ENCODE results near the gene FGG.
"Not testable (repeated sequence)": the region's sequence is repeated elsewhere in the genome, so short reads cannot be mapped to it uniquely, and the experiment has no call there.

FGG gene

DNA sequence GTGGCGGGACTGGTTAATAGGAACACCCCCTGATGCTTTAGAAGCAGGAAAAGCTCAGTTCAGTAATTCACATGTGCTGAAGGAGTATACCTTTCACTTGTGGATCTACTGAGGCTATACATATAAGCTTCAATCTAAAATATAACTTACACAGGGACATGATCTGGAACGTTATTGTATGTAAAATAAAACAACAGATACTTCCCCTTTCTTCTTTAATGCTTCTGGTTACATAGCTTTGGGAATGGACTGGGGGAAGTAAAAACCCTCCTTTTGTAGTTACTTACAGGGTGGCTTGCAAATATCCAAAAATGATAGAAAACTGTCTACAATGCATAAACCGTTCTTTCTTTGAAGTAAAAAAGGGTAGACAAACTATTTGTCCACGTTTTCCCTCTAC lies 1.9 kb downstream of the FGG start:
- DNase-seq (ENCODE audit: low read depth) = no peak

DNA sequence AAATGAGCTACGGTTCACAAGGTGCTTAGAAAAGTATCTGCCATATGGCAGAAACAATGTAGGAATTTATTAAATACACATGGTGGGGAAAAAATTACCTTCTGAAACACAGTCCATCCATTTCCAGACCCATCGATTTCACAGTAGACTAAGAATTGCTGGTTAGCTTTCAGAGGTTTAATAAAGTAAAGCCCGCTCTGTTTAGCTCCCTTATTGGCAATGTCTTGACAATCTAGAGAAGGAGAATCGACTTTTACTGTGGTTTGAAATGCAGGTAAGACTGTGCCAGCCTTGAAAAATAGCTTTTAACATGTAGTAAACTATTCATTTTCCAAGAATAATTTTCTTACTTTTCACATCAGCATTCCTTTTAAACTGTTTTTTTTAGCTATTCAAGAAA lies 2.9 kb downstream of the FGG start:
- DNase-seq (ENCODE audit: low read depth) = no peak

DNA sequence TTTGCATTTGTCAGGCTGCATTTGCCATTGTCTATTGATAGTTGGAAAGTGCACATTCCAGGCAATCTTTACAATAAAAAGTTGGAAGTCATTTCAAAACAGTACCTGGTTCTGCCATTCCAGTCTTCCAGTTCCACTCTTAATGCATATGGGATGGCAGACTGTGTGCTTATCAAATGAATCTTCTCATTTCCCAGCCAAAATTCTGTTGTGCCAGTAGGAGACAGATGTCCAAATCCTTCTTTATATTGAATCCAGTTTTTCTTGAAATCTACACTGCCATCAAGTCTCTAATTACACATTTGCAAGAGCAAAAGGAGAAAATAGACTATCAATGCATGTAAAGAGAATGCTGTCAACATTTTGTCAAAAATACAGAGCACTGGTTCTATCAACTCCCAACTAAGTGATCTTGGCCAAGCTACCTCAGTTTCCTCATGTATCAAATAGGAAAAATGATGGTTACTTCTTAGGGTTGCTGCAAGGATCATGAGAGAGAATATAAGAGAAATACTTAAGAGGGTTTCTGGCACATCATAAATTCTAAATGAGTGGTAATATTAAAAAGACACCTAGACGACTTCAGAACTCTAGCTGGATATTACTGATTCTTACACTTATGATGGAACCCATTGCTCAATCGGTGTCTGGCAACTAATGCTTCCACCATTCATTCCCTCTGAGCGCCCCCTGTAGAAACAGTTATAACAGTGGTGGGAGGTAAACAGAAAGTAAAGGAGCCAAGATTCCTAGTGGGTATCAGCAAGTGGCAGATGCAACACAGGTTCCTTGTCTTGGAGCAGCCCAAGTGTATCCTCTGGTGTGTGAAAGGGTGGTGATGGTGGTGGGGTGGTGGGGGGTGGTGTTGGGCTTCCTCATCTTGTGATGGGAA lies 3.8 kb downstream of the FGG start:
- DNase-seq (ENCODE audit: low read depth) = no peak

DNA sequence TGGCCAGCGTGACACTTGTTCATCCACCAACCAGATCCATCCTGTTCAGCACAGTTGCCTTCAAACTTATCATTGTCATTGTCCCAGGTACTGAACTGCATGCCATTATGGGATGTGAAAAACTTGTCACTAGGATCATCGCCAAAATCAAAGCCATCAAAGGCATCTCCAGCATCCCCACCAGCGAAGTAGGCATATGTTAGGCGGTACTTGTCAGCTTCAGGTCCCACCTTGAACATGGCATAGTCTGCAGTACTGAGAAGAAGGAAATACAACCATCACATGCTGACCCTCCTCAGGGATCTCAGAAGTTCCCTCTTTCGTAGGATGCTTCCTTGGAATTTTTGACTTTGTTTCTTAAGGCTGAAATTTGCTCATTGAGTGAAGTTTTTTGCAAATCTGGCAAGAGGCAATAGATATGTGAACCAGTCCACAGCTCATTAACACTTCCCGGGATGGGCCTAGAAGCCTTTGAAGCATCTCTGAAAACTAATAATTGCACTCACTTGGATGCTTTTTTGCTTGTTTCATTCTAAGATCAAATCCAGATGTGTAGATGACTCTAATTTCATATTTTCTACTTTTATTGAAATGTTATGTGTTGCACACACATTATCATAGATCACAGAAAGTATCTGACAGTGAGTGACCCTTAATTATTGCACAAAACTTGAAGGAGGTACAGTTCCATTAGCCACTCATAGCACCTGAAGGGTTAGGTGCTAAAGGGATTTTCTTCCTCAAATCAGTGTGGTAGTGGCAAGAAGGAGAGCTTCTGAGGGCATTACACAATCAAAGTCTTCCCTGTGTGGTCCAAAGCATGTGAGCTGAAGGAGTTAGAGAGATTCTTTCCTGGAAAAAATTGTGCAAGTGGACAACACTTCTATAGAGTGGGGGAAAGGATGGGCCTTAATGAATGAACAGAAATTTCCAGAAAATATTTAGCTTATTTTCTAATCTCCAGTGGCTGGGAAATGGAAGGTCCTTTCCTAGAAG lies 5.4 kb downstream of the FGG start:
- DNase-seq (ENCODE audit: low read depth) = no peak

DNA sequence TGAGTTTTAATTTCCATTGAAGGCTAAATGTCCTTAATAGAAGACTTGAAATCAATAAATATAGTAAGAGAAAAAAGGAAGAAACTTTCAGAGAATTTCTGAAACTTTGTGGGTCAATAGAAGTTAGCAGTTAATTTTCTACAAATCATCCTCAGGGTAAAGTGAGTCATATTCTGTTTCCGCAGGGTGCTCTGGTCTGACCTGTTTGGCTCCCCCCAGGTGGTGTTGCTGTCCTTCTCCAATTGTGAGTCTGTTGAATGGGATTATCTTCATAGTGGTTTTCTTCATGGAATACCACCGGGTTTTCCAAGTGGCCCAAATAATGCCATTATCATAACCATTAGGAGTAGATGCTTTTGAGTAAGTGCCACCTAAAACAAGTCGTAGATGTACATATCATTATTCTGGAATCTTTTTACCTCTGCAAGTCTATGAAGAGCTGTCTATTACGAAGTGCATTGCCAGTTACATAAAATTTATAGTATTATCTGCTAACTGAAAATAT lies 7.7 kb downstream of the FGG start:
- DNase-seq (ENCODE audit: low read depth) = no peak

DNA sequence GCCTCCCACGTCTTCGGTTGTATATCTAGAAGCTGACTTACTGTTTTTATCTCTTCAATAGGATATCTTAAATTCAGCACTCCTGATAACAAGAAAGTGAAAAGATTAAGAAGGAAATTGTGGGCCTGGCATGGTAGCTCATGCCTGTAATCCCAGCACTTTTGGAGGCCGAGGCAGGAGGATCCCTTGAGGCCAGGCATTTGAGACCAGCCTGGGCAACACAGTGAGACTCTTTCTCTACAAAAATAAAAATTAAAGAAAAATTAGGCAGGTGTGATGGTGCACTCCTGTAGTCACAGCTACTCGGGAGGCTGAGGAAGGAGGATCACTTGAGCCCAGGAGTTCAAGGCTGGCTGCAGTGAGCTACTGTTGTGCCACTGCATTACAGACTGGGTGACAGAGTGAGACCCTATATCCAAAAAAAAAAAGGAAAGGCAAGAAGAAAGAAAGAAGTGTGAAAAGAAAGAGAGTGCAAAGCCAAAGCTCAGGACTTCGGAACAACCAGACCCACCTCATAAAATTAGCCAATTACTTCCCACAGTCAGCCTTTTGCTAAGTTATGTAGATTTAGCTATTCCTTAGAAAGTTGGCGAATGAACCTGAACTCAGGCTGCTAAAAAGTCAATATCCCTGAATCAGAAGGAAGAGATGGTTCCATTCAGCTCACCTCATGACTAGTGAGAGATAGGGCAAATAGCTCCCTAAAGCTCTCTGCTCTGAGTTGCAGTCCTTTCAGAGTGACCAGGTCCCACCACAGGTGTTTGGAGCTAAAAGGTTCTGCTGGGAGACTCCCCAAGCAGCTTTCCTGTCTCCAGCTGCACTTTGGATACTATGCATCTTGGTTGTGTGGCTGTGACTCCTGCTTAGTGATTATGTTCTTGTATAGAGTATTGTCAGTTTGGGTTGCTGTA lies 9.2 kb downstream of the FGG start:
- no peak for DNase-seq (ENCODE audit: low read depth)

DNA sequence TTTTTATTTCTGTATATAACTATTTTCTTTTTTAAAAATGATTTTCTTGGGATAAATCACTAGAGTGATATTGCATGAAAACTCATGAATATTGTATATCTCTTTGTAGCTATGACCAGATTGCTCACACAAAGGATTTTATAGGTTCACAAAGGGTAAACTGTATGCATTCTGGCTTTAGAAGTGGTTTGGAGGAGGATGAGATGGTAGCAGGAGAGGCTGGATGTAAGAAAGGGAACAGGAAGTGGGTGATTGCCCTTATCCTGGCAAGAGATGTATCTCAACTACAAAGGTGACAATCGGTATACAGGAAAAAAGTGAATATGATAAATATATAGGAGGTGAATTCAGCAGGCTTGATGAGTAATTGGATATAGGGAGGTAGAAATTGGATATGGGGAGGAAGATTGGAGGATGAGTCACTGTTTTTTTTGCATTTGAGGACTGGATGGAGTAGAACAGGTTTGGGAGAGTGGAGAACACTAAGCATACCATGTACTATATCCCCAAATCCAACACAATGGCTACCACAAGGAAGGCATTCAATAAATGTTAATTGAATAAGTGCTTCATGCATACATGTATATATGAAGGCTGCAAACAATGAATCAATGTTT lies 9.9 kb downstream of the FGG start:
- DNase-seq (ENCODE audit: low read depth) = no peak

DNA sequence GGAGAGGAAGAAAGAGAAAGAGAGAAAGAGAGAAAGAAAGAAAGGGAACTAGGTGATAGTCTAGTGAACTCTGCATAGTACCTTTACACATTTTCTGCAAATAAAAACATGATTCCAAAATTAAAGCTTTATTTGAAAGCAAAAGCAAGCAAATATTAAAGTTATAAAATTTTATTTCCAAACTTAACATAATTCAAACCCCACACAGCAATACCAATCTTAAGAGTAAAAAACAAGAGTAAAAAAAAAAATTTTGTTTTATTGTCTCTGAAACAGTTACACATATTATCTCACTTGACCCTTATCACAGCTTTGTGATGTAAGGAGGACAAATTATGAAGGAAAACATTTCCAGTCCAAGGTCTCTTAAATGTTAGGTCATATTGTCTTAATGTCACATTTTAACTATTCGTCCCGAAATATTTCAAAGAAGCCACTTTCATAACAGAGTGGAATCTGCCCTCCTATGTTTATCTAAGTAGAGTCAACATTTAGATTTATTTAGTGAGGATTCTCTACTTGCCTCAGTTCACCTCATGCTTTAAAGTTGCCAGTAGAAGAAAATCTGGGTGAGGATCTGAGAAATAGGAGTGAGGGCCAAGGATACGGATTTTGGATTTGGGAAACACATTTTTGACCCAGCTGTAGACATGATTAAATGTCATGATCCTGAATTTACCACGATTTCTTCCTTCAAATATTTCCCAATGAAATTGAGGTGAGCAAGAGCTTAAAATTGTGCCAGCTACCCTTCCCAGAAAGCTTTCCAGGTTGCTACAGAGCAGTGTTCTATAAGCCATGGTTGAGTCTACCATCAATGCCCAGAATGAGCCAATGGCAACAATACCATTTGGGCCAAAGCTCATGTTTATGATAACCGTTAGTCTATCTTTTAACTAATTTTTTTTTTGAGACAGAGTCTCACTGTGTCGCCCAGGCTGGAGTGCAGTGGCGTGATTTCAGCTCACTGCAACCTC lies 14.4 kb downstream of the FGG start:
- DNase-seq (ENCODE audit: low read depth) = no peak

DNA sequence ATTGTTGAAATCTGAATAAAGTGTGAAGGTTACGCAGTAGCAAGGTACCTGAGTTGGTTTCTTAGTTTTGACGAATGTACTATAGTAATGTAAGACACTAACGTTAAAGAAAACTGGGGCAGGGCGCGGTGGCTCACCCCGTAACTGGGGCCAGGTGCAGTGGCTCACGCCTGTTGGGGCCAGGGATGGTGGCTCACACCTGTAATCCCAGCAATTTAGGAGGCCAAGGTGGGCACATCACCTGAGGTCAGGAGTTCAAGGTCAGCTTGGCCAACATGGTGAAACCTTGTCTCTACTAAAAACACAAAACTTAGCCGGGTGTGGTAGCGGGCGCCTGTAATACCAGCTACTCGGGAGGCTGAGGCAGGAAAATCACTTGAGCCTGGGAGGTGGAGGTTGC lies 15.2 kb downstream of the FGG start:
- DNase-seq (ENCODE audit: low read depth) = not testable (repeated sequence)

DNA sequence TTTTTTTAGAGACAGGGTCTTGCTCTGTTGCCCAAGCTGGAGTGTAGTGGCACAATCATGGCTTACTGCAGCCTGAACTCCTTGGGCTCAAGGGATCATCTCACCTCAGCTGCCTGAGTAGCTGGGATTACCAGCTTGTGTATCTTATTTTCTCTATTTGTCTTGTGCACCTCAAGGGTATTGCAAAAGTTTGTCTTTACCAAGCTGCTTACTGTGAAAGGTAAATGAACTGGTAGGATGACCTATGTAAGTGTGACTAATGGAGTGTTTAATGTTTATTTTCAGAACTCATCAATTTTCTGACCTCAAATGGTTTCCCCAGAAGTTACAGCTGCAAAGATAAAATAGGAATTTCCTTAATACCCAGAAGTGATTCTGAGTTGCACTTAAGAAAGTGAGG lies 16.6 kb downstream of the FGG start:
- DNase-seq (ENCODE audit: low read depth) = no peak

DNA sequence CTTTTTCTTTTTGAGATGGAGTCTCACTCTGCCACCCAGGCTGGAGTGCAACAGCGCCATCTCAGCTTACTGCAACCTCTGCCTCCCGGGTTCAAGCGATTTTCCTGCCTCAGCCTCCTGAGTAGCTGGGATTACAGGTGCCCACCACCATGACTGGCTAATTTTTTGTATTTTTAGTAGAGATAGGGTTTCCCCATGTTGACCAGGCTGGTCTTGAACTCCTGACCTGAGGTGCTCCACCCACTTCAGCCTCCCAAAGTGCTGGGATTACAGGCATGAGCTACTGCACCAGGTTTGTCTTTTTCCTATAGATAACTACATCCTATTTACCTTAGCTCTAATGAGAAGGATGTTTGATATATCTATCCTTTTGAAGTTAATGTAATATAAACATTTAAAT lies 18.1 kb downstream of the FGG start:
- not testable (repeated sequence) for DNase-seq (ENCODE audit: low read depth)

DNA sequence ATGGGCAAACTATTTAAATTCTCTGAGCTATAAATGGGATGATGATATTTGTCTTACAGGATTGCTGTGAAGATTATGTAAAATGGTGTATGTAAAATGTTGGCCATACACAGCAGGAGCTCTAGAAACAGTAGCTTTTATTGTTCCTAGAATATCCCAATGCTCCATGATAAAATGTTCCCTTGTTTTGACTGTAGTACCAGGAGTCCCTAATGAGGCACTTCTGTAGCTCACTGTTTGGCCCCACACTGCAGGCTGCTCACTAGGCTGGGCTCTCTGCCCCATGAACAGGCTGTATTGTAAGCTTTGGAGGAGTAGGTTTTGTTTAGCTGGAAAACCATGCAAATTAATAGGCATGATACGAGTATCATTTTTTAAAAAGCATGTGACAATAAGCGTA lies 18.6 kb downstream of the FGG start:
- DNase-seq (ENCODE audit: low read depth) = no peak

DNA sequence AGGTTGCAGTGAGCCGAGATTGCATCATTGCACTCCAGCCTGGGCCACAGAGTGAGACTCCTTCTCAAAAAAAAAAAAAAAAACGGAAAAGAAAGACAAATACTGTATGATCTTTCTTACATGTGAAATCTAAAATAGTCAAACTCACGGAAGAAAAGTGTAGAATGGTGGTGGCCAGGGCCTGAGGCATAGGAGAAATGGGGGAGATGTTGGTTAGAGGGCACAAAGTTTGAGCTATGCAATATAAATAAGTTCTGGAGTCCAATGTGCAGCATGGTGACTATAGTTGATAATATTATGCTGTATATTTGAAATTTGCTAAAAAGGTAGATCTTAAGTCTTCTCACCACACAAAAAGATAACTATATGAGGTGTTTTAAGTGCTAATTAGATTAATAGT lies 20.6 kb downstream of the FGG start:
- DNase-seq (ENCODE audit: low read depth) = no peak

DNA sequence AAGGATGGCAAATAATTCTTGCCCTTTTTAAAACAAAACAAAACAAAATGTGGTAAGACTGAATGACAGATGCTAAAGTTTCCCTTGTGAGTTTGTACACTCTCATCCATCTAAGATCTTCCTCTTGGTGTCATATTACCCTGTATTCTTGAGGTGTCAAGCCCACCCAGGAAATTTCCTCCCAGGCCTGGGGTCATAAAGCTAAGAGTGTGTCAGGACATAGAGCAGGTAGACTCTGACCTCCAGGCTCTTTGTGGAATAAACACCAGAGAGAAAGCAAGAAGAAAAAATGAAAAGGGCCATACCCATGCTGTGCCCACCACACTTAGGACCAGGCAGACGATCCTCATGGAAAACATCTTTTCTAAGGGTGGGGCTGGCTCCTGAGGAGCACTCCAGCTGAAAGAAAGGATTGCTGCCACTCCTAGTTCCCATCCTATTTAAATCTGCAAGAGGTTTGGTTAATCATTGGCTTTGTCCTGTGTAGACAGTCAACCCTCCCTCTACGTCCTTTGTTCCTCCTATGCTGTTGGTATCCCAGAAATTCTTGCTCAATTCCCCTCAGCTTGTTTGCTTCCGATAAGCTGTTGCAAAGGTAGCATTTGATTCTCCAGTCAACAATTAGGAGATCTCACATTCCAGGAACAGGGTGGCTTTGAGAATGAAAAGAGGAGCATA lies 22.0 kb downstream of the FGG start, which contains the start of gene FGA:
TSS of gene FGA (minus strand) at position 414 of the 678 bp plus-strand sequence. CDS start at position 359, 55 bp downstream.
- DNase-seq (ENCODE audit: low read depth) = no peak

DNA sequence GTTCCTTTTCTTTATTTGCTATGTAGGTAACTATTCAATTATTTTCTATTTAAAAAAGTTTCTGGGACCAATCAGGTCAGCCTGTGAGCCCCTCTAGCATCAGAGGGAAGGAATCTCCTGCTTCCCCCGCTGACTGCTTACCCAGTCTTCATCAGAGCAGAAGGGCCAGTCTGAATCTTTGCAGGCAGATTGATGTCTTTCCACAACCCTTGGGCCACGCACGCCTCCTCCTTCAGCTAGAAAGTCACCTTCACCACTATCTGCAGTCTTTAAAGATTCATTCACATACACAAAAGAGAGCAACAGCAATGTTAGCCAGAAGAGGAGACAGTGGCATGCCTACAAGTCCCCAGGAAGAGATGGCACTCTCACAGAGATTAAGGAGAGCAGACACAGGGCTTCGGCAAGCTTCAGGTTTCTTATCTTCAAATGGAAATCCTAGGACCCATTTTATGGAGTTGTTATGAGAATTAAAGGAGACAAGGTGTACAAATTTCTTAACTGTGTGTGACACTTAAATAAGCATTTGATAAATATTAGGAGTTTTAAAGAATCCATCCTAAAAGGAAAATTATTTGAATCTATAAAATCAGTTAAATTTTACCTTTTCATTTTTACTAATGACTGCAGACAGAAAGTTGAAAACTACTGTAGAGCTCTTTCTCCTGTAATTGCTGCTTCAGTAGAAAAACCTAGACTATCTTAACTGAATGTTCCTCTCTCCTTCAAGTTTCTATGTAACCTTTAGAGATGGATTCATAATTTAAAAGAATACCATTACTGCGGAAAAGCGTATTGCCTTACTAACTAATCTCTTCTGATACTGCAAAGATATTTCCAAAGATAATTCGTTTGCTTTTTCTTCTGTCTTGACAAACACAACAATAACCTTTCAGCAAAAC lies 22.9 kb downstream of the FGG start:
- DNase-seq (ENCODE audit: low read depth) = no peak

DNA sequence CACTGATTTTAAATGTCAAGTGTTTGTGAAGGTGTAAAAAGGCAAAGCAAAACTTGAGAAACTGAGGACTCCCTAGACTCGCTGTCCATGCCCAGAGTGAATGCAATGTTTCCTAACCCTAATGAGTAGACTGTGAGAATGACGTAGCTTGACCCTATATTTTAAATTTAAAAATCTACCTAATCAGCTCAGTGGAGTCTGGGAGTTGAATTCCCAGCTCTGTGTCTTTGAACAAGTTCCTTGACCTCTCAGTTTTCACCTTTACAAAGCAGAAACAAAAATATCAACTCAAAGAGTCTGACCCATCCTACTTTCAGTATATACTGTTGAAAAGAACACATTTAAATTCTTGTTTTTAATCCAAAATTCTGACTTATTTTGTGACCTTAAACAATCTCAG lies 24.3 kb downstream of the FGG start:
- DNase-seq (ENCODE audit: low read depth) = no peak

DNA sequence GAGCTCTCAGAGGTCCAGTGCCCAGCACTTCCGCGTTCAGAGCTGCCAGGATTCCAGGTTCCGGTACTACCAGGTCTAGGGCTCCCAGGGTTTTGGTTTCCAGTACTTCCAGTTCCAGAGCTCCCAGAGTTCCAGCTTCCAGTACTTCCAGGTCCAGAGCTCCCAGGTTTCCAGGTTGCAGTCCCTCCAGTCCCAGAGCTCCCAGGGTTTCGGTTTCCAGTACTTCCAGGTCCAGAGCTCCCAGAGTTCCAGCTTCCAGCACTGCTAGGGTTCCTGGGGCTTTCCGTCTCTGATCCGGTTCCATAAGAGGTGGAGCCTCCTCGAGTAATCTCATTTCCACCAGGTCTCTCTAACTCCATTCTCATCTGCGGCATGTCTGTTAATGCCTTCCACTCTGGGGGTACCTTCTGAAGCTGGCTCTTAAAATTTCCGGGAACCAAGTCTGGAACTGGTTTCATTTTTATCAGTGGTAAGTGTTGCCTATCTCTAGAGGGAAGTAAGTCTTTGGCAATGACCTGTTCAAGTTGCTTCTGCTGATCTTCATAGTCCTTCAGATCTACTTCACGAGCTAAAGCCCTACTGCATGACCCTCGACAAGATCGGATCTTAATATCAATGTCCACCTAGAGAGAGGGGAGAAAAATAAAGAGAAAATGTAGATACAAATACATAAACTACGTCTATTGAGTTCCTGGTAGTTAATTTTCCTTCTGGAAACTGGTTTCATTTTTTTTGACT lies 26.0 kb downstream of the FGG start:
- DNase-seq (ENCODE audit: low read depth) = no peak

Data from GM04503 (cell line).